Smooth muscle cell (in vitro differentiated cells): ENCODE results near the gene GOLPH3. TPM values are rescaled to one million over a fixed set of nuclear protein-coding genes. Genes with fewer than 3 reads are reported as not detected.

Source experiments
- DNase-seq: peaks from one replicate; lab custom pipeline; 2025; ENCODE audit not compliant: unreplicated experiment; lab: John Stamatoyannopoulos, UW
- H2AFZ ChIP-seq: fragments of 200-600 bp; sonication (generic); 2 replicates; pipeline ENCODE4 v1.6.0; 2016; ENCODE audit warnings: antibody characterized with exemption, low read depth, mild to moderate bottlenecking
- H3F3A ChIP-seq: fragments of 200-600 bp; sonication (generic); 2 replicates; pipeline ENCODE4 v1.6.0; 2017; ENCODE audit warnings: antibody characterized with exemption, low read depth
- H3K27ac ChIP-seq: fragments of 200-600 bp; sonication (generic); 2 replicates; pipeline ENCODE4 v1.5.1; 2016; ENCODE audit warnings: low read depth, mild to moderate bottlenecking
- H3K27me3 ChIP-seq: fragments of 200-600 bp; sonication (generic); 2 replicates; pipeline ENCODE4 v1.6.1; 2016; ENCODE audit warnings: low read depth, mild to moderate bottlenecking
- H3K36me3 ChIP-seq: fragments of 200-600 bp; sonication (generic); 2 replicates; pipeline ENCODE4 v1.5.1; 2016; ENCODE audit warnings: low read depth
- H3K4me1 ChIP-seq: fragments of 200-600 bp; sonication (generic); 2 replicates; pipeline ENCODE4 v1.5.1; 2016; ENCODE audit warnings: low read depth
- H3K4me2 ChIP-seq: fragments of 200-600 bp; sonication (generic); 2 replicates; pipeline ENCODE4 v1.6.0; 2016; ENCODE audit warnings: mild to moderate bottlenecking
- H3K4me3 ChIP-seq: fragments of 200-600 bp; sonication (generic); 2 replicates; pipeline ENCODE4 v1.5.1; 2016; ENCODE audit warnings: mild to moderate bottlenecking
- H3K79me2 ChIP-seq: fragments of 200-600 bp; sonication (generic); 2 replicates; pipeline ENCODE4 v1.6.0; 2016; ENCODE audit warnings: low read depth, mild to moderate bottlenecking
- H3K9ac ChIP-seq: fragments of 200-600 bp; sonication (generic); 2 replicates; pipeline ENCODE4 v1.6.0; 2016; ENCODE audit warnings: low read depth
- H3K9me3 ChIP-seq: fragments of 200-600 bp; sonication (generic); replicated peaks from 2 replicates; pipeline ENCODE4 v1.5.1; 2016; ENCODE audit warnings: low read depth
- H4K20me1 ChIP-seq: fragments of 200-600 bp; sonication (generic); 2 replicates; pipeline ENCODE4 v1.6.0; 2016; ENCODE audit warnings: low read depth
- CTCF ChIP-seq: fragments of 200-600 bp; sonication (generic); IDR thresholded peaks from 2 replicates; pipeline ENCODE4 v1.5.1; 2017; ENCODE audit warnings: borderline replicate concordance, mild to moderate bottlenecking, antibody characterized with exemption; ENCODE audit not compliant: insufficient read depth, poor library complexity, severe bottlenecking
- WGBS: methylation state at CpG from one replicate; pipeline ENCODE4 v1.1.7; 2016; ENCODE audit warnings: low lambda C conversion rate; 5-methylcytosine and 5-hydroxymethylcytosine counted together
- polyA plus RNA-seq: library from polyadenylated mRNA; unstranded; fragments of >200 nt; fragmentation: Nextera tagmentation; extraction: Ambion mirVana; gene quantifications from 2 replicates; pipeline ENCODE4 v1.2.1, GENCODE V29; 2016
- total RNA-seq: library from RNA; depleted of rRNA; stranded (reverse); fragments of >200 nt; gene quantifications from 2 replicates; pipeline ENCODE4 v1.2.3, GENCODE V29; 2014

GOLPH3 gene
- total and polyA plus RNA-seq, 2 experiments from 2014 or later, result 95.3 to 108 TPM

DNA sequence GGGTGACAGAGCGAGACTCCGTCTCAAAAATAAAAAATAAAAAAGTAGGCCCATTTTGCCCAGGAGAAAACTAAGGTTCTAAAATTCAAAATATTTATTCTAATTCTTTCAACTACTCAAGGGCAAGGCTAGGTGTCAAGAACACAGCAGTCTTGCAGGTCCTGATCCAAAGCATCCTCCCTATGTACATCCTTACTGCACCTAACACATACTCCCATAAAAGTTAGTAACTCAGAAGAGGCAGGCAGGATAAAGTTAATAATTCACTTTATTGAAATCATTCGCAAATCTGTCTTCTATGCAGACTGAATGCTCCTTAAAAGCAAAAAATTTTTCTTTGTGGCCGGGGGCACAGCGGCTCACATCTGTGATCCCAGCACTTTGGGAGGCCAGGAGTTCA, 11.1 kb downstream of the GOLPH3 start:
- H3K79me2 ChIP-seq, result peaks cover 100% of the 10 kb centered on the region
- no peaks in the 10 kb centered on the region for H3K9me3 ChIP-seq
- no peak overlapping the region for H2AFZ ChIP-seq
- H3K27me3 ChIP-seq, result no peaks in the 10 kb centered on the region
- H3K4me1 ChIP-seq, result peaks cover 9% of the 10 kb centered on the region
- no peak overlapping the region for H3K9ac ChIP-seq
- H3F3A ChIP-seq, result peaks cover 11% of the 10 kb centered on the region
- peaks cover 99% of the 10 kb centered on the region for H4K20me1 ChIP-seq
- TF ChIP-seq CTCF, result no peak
- DNase-seq, result no peak
- H3K4me3 ChIP-seq, result no peak overlapping the region
- peaks cover 16% of the 10 kb centered on the region for H3K36me3 ChIP-seq
- H3K27ac ChIP-seq, result no peak overlapping the region
- H3K4me2 ChIP-seq, result no peak overlapping the region
- 98% methylated on average over 5 of the region's 5 CpGs for WGBS

DNA sequence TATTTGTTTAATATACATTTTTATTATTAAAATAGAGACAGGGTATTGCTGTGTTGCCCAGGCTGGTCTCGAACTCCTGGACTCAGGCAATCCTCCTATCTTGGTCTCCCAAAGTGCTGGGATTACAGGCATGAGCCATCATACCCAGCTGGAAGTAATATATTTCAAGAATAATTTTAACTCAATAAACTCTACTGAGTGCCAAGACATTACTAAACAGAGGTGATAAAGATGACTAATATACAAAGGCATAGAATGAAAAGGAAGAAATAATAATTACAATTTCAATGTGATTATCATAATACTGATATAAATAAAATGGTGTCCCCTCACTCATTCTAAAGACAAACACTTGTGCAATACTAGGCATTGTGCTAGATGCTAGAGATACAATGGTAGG, 13.9 kb downstream of the GOLPH3 start:
- Histone ChIP-seq H3K9me3 (no peaks in the 10 kb centered on the region), H3K27me3 (no peaks in the 10 kb centered on the region), H3K79me2 (peaks cover 100% of the 10 kb centered on the region), H4K20me1 (peaks cover 97% of the 10 kb centered on the region), H3K27ac (no peak overlapping the region), H3K36me3 (no peaks in the 10 kb centered on the region), H3K4me3 (no peak overlapping the region), H3K4me2 (no peak overlapping the region), H3K4me1 (peaks cover 4% of the 10 kb centered on the region), H3F3A (peaks cover 4% of the 10 kb centered on the region), H2AFZ (no peak overlapping the region), H3K9ac (no peak overlapping the region)
- no peak for DNase-seq
- WGBS, result 100% methylated on average over 1 of the region's 1 CpG
- no peak for TF ChIP-seq CTCF

- H2AFZ ChIP-seq, result no peak overlapping the region
- WGBS, result 90% methylated on average over 2 of the region's 2 CpGs
- H3K9ac ChIP-seq, result no peak overlapping the region
- no peak overlapping the region for H3K4me2 ChIP-seq
- no peak for TF ChIP-seq CTCF
- H4K20me1 ChIP-seq, result peaks cover 97% of the 10 kb centered on the region
- peaks cover 4% of the 10 kb centered on the region for H3K4me1 ChIP-seq
- no peaks in the 10 kb centered on the region for H3K27me3 ChIP-seq
- DNase-seq, result no peak
- no peak overlapping the region for H3K4me3 ChIP-seq
- H3K9me3 ChIP-seq, result no peaks in the 10 kb centered on the region
- H3K79me2 ChIP-seq, result peaks cover 100% of the 10 kb centered on the region
- H3K36me3 ChIP-seq, result no peaks in the 10 kb centered on the region
- H3K27ac ChIP-seq, result no peak overlapping the region
- peaks cover 4% of the 10 kb centered on the region for H3F3A ChIP-seq
Observed at GRCh38 chr5:32159328-32160072, 14.6 kb downstream of the GOLPH3 start.

DNA sequence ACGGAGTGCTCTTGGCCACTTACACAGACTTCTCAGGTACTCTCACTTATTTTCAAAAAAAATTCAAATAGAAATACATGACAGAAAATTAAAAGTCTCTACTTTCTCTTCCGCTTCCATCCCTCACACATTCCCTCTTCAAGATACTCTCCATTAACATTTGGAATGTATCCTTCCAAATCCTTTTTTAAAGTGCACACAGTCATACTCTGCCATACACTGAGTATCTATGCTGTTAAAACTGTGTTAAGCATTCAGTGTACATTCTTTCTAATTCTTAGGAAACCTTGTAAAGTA, 15.5 kb downstream of the GOLPH3 start:
- Histone ChIP-seq H3K4me3 (no peak overlapping the region), H3K36me3 (no peaks in the 10 kb centered on the region), H3K9ac (no peak overlapping the region), H4K20me1 (peaks cover 97% of the 10 kb centered on the region), H3F3A (peaks cover 4% of the 10 kb centered on the region), H3K4me2 (no peak overlapping the region), H3K9me3 (no peaks in the 10 kb centered on the region), H2AFZ (no peak overlapping the region), H3K27me3 (no peaks in the 10 kb centered on the region), H3K79me2 (peaks cover 100% of the 10 kb centered on the region), H3K27ac (no peak overlapping the region), H3K4me1 (peaks cover 4% of the 10 kb centered on the region)
- DNase-seq, result no peak
- no peak for TF ChIP-seq CTCF
- WGBS, result 86% methylated on average over 2 of the region's 2 CpGs
